Ishikawa (cell line): ENCODE data around the gene NDFIP2.

Experiments used
- CEBPB ChIP-seq: IDR thresholded peaks from 2 replicates; pipeline ENCODE4 v1.6.1; 2012
- CREB1 ChIP-seq: IDR thresholded peaks from 2 replicates; pipeline ENCODE4 v1.6.1; 2012; ENCODE audit warnings: low read depth
- EGR1 ChIP-seq: IDR thresholded peaks from 2 replicates; pipeline ENCODE4 v1.6.1; 2012
- EP300 ChIP-seq: IDR thresholded peaks from 2 replicates; pipeline ENCODE4 v1.6.1; 2012; ENCODE audit warnings: borderline replicate concordance
- FOXM1 ChIP-seq: IDR thresholded peaks from 2 replicates; pipeline ENCODE4 v1.6.1; 2012; ENCODE audit warnings: low read depth, borderline replicate concordance
- MAX ChIP-seq: IDR thresholded peaks from 2 replicates; pipeline ENCODE4 v1.6.1; 2012
- NFIC ChIP-seq: IDR thresholded peaks from 2 replicates; pipeline ENCODE4 v1.6.1; 2012
- RAD21 ChIP-seq: IDR thresholded peaks from 2 replicates; pipeline ENCODE4 v1.6.1; 2012; ENCODE audit warnings: low read depth
- REST ChIP-seq: IDR thresholded peaks from 2 replicates; pipeline ENCODE4 v1.6.1; 2012; ENCODE audit warnings: low read depth, mild to moderate bottlenecking
- TAF1 ChIP-seq: IDR thresholded peaks from 2 replicates; pipeline ENCODE4 v1.6.1; 2012; ENCODE audit warnings: low read depth, mild to moderate bottlenecking
- TCF12 ChIP-seq: IDR thresholded peaks from 2 replicates; pipeline ENCODE4 v1.6.1; 2012; ENCODE audit warnings: low read depth
- TEAD4 ChIP-seq: IDR thresholded peaks from 2 replicates; pipeline ENCODE4 v1.6.1; 2012
- USF1 ChIP-seq: IDR thresholded peaks from 2 replicates; pipeline ENCODE4 v1.6.1; 2012
- YY1 ChIP-seq: IDR thresholded peaks from 2 replicates; pipeline ENCODE4 v1.6.1; 2012; ENCODE audit warnings: low read depth
- ZBTB7A ChIP-seq: IDR thresholded peaks from 2 replicates; pipeline ENCODE4 v1.6.1; 2012; ENCODE audit warnings: low read depth

The NDFIP2 gene

GRCh38 chr13:79482281-79482970 lies 1.5 kb downstream of the NDFIP2 start:
- TF ChIP-seq ZBTB7A (no peak), TEAD4 (no peak), MAX (no peak), TCF12 (no peak), RAD21 (no peak), YY1 (no peak), NFIC (no peak), EGR1 (no peak), TAF1 (no peak), FOXM1 (no peak), EP300 (no peak), CEBPB (no peak), CREB1 (no peak), USF1 (no peak)

- TF ChIP-seq CEBPB, result no peak
- TF ChIP-seq CREB1, result no peak
- no peak for TF ChIP-seq ZBTB7A
- TF ChIP-seq EP300, result no peak
- TF ChIP-seq RAD21, result no peak
- no peak for TF ChIP-seq NFIC
- TF ChIP-seq REST, result no peak
- TF ChIP-seq YY1, result no peak
- no peak for TF ChIP-seq TAF1
- no peak for TF ChIP-seq TCF12
- TF ChIP-seq TEAD4, result no peak
- no peak for TF ChIP-seq USF1
- TF ChIP-seq EGR1, result no peak
These were observed 2.2 kb downstream of the NDFIP2 start for GRCh38 chr13:79483086-79483706.

- TF ChIP-seq ZBTB7A (no peak), TEAD4 (peak; percentile 25; the same call in 1 of the 2 replicates), USF1 (no peak), EP300 (no peak), MAX (peak; percentile 34; the same call in 1 of the 2 replicates), EGR1 (no peak), YY1 (no peak), NFIC (no peak), CEBPB (0 out of 2 replicates have a peak, but pooled peaks have one; percentile 6)
These were observed 4.3 kb downstream of the NDFIP2 start for GRCh38 chr13:79485014-79485811.

- no peak for TF ChIP-seq YY1
- TF ChIP-seq TCF12, result no peak
- TF ChIP-seq MAX, result no peak
- no peak for TF ChIP-seq CEBPB
- no peak for TF ChIP-seq REST
- TF ChIP-seq RAD21, result no peak
- TF ChIP-seq CREB1, result no peak
- no peak for TF ChIP-seq USF1
- TF ChIP-seq FOXM1, result no peak
- TF ChIP-seq ZBTB7A, result no peak
- no peak for TF ChIP-seq NFIC
- TF ChIP-seq EGR1, result no peak
- TF ChIP-seq TAF1, result no peak
- TF ChIP-seq TEAD4, result no peak
These were observed 5.7 kb downstream of the NDFIP2 start for GRCh38 chr13:79486433-79487188.
